ENCODE measurements around the gene KCP.

Gene KCP

GRCh38 chr7:128920913-128921582, 10.5 kb upstream of the KCP start:
- DNase-seq (ENCODE audit: low spot score) (peak; percentile 59), ATAC-seq (ENCODE audit: low read depth) (no peak)
- TF ChIP-seq CTCF (IDR thresholded peaks at IDR 0.05; ENCODE audit: poor library complexity, severe bottlenecking), result no peak
- H3K27ac ChIP-seq (ENCODE audit: poor library complexity, severe bottlenecking), result no peak overlapping the region
- H3K4me3 ChIP-seq (ENCODE audit: severe bottlenecking), result no peak overlapping the region
- H3K27me3 ChIP-seq (ENCODE audit: insufficient read depth, poor library complexity, severe bottlenecking), result peaks cover 12% of the 10 kb centered on the region
- H3K9me3 ChIP-seq (ENCODE audit: severe bottlenecking), result no peaks in the 10 kb centered on the region
- no peaks in the 10 kb centered on the region for H3K36me3 ChIP-seq (ENCODE audit: low read depth)
- H3K4me1 ChIP-seq (ENCODE audit: insufficient read depth, poor library complexity, severe bottlenecking), result no peaks in the 10 kb centered on the region

- ATAC-seq (ENCODE audit: low read depth) (no peak), DNase-seq (ENCODE audit: low spot score) (peak; percentile 22)
- Histone ChIP-seq H3K4me3 (ENCODE audit: severe bottlenecking) (no peak overlapping the region), H3K27ac (ENCODE audit: poor library complexity, severe bottlenecking) (no peak overlapping the region), H3K9me3 (ENCODE audit: severe bottlenecking) (no peaks in the 10 kb centered on the region), H3K36me3 (ENCODE audit: low read depth) (no peaks in the 10 kb centered on the region), H3K4me1 (ENCODE audit: insufficient read depth, poor library complexity, severe bottlenecking) (no peaks in the 10 kb centered on the region), H3K27me3 (ENCODE audit: insufficient read depth, poor library complexity, severe bottlenecking) (peaks cover 15% of the 10 kb centered on the region)
- no peak for TF ChIP-seq CTCF (IDR thresholded peaks at IDR 0.05; ENCODE audit: poor library complexity, severe bottlenecking)
These were observed 9.6 kb upstream of the KCP start for GRCh38 chr7:128919881-128920799.

GRCh38 chr7:128919241-128919640, 8.7 kb upstream of the KCP start:
- no peaks in the 10 kb centered on the region for H3K36me3 ChIP-seq (ENCODE audit: low read depth)
- no peaks in the 10 kb centered on the region for H3K9me3 ChIP-seq (ENCODE audit: severe bottlenecking)
- H3K27ac ChIP-seq (ENCODE audit: poor library complexity, severe bottlenecking), result no peak overlapping the region
- no peak for TF ChIP-seq CTCF (IDR thresholded peaks at IDR 0.05; ENCODE audit: poor library complexity, severe bottlenecking)
- H3K4me3 ChIP-seq (ENCODE audit: severe bottlenecking), result no peak overlapping the region
- DNase-seq (ENCODE audit: low spot score) (peak; percentile 34), ATAC-seq (ENCODE audit: low read depth) (no peak)
- no peaks in the 10 kb centered on the region for H3K4me1 ChIP-seq (ENCODE audit: insufficient read depth, poor library complexity, severe bottlenecking)
- peaks cover 16% of the 10 kb centered on the region for H3K27me3 ChIP-seq (ENCODE audit: insufficient read depth, poor library complexity, severe bottlenecking)

GRCh38 chr7:128918016-128918665, 7.6 kb upstream of the KCP start:
- H3K4me3 ChIP-seq (ENCODE audit: severe bottlenecking), result no peak overlapping the region
- ATAC-seq (ENCODE audit: low read depth) (no peak), DNase-seq (ENCODE audit: low spot score) (peak; percentile 25)
- no peak for TF ChIP-seq CTCF (IDR thresholded peaks at IDR 0.05; ENCODE audit: poor library complexity, severe bottlenecking)
- no peaks in the 10 kb centered on the region for H3K36me3 ChIP-seq (ENCODE audit: low read depth)
- no peaks in the 10 kb centered on the region for H3K4me1 ChIP-seq (ENCODE audit: insufficient read depth, poor library complexity, severe bottlenecking)
- H3K9me3 ChIP-seq (ENCODE audit: severe bottlenecking), result no peaks in the 10 kb centered on the region
- no peak overlapping the region for H3K27ac ChIP-seq (ENCODE audit: poor library complexity, severe bottlenecking)
- H3K27me3 ChIP-seq (ENCODE audit: insufficient read depth, poor library complexity, severe bottlenecking), result peaks cover 16% of the 10 kb centered on the region
